WERI-Rb-1 (cell line): ENCODE results near the gene UBASH3B.

Source experiments
- DNase-seq: peaks from one replicate; pipeline ENCODE4 v3.0.0-alpha.2; 2020
- H3K27ac ChIP-seq: fragments of 250-450 bp; sonication (Bioruptor Pico); 2 replicates; pipeline ENCODE4 v1.5.1; 2020; ENCODE audit warnings: mild to moderate bottlenecking, moderate library complexity
- H3K27me3 ChIP-seq: fragments of 250-450 bp; sonication (Bioruptor Pico); 2 replicates; pipeline ENCODE4 v1.5.1; 2021; ENCODE audit warnings: mild to moderate bottlenecking, low read depth, moderate library complexity; ENCODE audit not compliant: insufficient read depth, severe bottlenecking
- H3K36me3 ChIP-seq: fragments of 250-450 bp; sonication (Bioruptor Pico); 2 replicates; pipeline ENCODE4 v1.5.1; 2020; ENCODE audit warnings: mild to moderate bottlenecking, moderate library complexity
- H3K4me3 ChIP-seq: 2 replicates; pipeline ENCODE4 v1.5.1; 2011; ENCODE audit warnings: low read depth, mild to moderate bottlenecking, control low read depth, low read length
- H3K9me3 ChIP-seq: fragments of 250-450 bp; sonication (Bioruptor Pico); 2 replicates; pipeline ENCODE4 v1.5.1; 2021; ENCODE audit warnings: mild to moderate bottlenecking, moderate library complexity; ENCODE audit not compliant: severe bottlenecking
- CTCF ChIP-seq: IDR thresholded peaks from 2 replicates; pipeline ENCODE4 v1.5.1; 2011; ENCODE audit warnings: low read depth, mild to moderate bottlenecking, control low read depth, inconsistent platforms, low read length

Gene UBASH3B

GRCh38 chr11:122659676-122660554, 4.4 kb downstream of the UBASH3B start:
- Histone ChIP-seq H3K9me3 (peaks cover 20% of the 10 kb centered on the region), H3K27me3 (peaks cover 90% of the 10 kb centered on the region), H3K4me3 (no peak overlapping the region), H3K27ac (no peak overlapping the region), H3K36me3 (no peaks in the 10 kb centered on the region)
- DNase-seq: no peak
- TF ChIP-seq CTCF: no peak

DNA sequence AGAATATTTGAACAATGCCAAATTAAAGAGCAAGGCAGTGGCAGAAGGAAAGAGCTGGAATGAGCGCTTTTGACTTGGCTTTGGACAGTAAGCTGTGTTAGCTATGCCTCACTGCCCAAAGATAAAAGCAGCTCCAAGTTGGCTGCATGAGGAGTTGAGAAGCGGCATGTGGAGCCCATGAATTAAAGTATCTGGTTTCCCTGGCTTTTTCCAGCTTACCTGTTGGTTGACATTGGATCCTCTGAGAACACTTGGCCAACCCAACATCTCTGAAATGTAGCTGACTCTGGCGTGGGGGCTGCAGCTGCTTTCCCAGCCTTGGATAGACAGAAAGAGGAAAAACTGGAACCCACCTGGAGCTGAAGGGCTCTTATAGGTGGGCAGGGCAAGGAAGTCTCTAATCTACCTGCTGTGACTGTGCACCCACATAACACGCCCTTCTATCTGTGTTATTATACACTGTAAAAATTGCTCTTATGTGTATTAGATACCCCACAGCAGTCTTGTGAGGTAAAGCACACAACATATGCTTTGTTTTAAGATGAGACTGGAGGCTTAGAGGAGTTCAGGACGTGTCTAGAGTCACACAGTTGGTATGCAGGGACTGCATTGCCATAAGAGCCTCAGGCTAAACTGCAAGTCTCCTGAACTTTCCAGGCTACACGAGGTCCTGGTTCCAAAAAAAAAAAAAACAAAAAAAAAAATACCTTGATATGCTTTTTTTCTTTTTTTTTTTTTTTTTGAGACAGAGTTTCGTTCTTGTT, 5.8 kb downstream of the UBASH3B start:
- H3K27ac ChIP-seq: no peak overlapping the region
- no peak overlapping the region for H3K4me3 ChIP-seq
- peaks cover 20% of the 10 kb centered on the region for H3K9me3 ChIP-seq
- no peak for DNase-seq
- no peaks in the 10 kb centered on the region for H3K36me3 ChIP-seq
- H3K27me3 ChIP-seq: peaks cover 92% of the 10 kb centered on the region
- TF ChIP-seq CTCF: no peak

DNA sequence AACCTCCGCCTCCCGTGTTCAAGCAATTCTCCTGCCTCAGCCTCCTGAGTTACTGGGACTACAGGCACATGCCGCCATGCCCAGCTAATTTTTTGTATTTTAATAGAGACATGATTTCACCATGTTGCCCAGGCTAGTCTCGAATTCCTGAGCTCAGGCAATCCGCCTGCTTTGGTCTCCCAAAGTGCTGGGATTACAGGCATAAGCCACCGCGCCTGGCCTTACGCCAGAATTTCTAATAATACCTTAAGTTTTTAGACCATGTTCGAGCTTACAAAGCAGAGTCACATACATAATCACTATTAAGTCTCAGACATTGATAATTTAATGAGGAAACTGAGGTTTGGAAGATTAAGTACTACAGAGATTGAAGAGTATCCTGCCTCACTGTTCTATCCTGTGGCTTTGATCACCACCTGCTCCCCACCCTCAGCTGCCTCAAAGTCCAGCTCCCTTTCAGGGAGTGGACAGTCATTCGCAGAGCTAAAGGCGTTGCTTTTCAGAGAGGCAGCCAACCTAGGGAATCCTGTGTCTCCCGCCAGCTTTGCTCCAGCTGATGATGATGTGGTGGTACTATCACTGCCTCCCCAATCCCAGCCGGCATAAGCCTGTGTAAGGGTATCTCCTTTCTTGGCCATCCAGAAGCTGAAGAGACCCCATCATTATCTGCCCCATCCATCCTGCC, 7.7 kb downstream of the UBASH3B start:
- TF ChIP-seq CTCF: no peak
- H3K27ac ChIP-seq: no peak overlapping the region
- H3K36me3 ChIP-seq: no peaks in the 10 kb centered on the region
- DNase-seq: no peak
- no peak overlapping the region for H3K4me3 ChIP-seq
- H3K27me3 ChIP-seq: peaks cover 90% of the 10 kb centered on the region
- peaks cover 11% of the 10 kb centered on the region for H3K9me3 ChIP-seq

DNA sequence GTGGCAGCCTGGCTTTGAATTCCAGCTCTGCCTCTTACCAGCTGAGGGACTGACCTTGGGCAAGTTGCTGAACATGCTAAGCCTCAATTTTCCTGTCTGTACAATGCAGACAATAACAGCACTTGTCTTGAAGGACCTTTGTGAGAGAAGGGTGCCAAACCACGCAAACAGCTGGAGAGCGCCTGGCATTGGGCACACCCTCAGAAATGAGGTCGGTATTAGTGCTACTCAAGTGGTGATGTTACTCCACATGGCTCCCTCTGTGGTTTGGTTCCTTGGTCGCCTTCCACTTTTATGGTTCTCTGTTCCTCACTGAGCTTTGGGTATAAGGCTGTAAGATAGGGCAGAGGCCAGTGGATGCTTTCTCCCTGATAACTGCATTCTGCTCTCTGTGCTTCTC, 8.2 kb downstream of the UBASH3B start:
- TF ChIP-seq CTCF: no peak
- Histone ChIP-seq H3K9me3 (peaks cover 5% of the 10 kb centered on the region), H3K4me3 (no peak overlapping the region), H3K36me3 (no peaks in the 10 kb centered on the region), H3K27ac (no peak overlapping the region), H3K27me3 (peaks cover 90% of the 10 kb centered on the region)
- no peak for DNase-seq

DNA sequence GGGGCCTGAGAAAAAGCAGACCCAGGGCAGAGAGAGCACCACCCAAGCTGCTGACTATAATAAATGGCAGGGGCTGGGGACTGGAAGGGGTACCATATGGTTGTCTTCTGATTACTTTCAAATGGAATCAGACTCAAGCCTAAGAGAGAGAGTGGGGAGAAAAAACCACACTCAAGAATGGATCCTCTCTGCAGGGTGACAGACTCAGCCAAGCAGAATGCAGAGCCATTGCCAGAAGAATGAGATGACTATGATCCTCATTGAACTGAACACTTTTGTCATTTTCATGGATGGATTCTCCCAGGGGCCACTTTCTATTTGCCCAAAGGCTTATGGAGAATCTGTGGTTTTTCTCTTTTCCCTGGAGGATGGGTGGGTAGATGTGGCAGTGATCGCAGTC, 8.7 kb downstream of the UBASH3B start:
- DNase-seq: no peak
- H3K27me3 ChIP-seq: peaks cover 90% of the 10 kb centered on the region
- no peak for TF ChIP-seq CTCF
- H3K27ac ChIP-seq: no peak overlapping the region
- no peaks in the 10 kb centered on the region for H3K36me3 ChIP-seq
- H3K4me3 ChIP-seq: no peak overlapping the region
- H3K9me3 ChIP-seq: peaks cover 5% of the 10 kb centered on the region
